ENCODE measurements around the gene GTF2H4.

GTF2H4 gene

DNA sequence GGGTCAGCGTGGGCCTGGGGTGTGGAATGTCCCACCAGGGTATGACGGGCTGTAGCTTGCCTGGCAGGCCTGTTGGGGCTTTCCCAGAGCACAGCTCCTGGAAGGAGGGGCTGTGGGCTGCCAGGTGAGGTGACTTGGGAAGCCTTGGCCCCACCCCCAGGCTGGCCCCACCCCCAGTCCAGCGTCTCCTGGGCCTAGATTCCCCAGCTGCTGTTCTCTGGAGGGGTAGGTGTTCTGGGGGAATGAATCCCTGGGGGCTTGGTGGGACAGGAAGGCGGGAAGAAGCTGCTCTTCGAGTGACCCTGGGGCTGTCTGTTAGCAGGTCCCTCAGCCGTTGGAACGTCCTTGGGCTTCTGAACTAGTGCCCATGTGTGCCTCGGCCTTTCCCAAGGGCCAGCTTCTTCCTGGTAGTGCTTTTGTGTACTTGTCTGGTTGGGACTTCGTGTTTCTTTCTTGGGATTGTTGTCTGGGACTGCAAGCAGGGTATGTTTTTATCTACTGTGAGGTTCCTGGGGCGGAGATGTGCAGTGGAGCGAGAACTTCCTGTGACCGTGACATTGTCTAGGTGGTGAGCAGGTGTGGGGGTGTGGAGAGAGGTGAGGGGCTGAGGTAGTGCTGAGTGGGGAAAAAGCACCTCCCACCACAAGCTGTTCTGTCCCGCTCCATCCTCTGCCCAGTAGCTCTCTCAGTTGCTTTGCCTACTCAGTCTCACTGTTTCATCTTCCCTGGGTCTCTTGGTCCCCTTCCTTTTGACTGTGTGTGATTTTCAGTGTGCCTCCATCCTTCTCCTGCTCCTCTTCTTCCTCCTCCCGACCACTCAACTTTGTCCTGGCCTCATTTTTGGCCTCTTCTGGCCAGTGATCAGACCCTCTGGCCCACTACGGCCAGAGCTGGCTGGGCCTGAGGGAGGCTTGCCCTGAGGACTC is 25.0 kb upstream of the GTF2H4 start:
- DNase-seq, result no peak

DNA sequence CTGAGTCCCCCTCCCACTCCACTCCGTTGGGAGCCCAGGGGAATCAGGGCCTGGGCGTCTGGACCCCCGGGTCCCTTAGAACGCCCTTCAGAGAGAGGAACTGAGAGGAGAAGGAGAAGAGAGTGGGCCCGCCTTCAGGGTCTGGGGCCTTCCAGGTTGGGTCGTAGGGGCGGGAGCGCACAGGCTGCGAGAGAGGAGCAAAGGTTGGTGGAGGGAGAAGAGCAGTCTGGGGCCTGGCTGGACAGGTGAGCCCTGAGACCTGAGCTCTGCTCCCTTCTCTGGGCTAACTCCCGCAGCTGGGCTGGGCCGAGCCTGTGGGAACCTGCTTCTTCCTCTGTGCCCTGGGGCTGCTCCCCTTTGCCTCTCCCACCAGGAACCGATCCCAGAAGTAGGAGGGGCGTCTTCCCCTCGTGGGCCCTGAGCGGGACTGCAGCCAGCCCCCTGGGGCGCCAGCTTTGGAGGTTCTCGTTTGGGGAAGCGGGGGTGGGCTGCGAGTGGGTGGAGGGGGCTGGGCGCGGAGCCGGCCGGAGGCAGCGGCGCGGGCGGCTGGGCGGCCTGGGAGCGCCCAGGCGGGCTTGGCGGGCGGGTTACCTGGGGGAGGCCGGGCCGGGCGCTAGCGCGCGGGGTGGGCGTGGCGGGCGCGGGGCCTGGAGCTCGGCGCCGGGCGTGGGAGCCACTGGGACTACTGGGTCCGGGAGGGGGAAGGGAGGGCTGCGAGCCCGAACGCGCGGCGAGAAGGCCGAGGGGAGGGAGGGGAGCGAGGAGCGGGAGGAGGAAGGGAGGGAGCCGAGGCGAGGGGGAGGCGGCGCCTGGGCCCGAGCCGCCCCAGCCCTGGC is 24.1 kb upstream of the GTF2H4 start, which contains the start of gene DDR1:
Gene DDR1, plus strand, starts transcription at position 835 of the 836 bp plus-strand sequence. CDS start 4,211 bp downstream, outside the sequence.
- peak; percentile 23 to 62 (median 42) for DNase-seq

DNA sequence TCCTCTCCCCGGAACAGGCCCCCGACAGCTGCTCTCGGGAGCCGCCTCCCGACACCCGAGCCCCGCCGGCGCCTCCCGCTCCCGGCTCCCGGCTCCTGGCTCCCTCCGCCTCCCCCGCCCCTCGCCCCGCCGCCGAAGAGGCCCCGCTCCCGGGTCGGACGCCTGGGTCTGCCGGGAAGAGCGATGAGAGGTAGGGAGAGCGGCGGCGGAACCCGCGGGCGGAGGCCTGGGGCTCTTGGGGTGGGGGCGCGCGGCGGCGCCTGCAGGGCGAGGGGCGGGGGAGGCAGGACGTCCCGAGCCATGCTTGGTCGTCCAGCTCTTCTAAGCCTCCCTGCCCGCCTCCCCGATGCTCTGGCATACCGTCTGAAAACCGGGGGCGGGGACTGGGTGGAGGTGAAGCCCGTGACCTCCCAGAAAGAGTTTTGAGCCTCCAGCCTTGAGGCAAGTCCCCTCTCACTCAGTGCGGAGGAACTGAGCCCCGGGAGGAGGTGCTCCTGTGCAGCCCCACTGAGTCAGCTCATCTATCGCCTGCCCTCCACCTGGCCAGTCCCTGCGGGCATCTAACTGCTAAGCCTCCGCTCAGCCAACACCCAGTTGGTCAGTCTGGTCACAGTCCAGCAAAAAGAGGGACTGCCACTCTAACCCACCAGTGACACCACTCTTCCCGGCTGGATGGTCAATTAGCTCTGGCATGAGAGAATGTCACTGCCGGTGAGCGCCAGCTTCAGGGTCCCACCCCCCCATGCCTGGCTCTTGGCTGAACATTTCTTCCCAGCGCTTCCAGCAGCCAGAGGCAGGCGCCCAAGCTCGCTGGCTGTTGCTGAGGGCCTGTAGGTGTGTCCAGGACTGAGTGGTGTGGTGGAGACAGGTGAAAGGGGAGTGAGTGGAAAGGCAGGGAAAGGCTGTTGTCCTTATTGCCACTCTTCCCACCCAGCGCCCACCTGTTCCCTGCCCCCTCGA is 23.2 kb upstream of the GTF2H4 start:
- peak in 3 of 4 experiments; percentile 36 to 55 (median 53) for DNase-seq

DNA sequence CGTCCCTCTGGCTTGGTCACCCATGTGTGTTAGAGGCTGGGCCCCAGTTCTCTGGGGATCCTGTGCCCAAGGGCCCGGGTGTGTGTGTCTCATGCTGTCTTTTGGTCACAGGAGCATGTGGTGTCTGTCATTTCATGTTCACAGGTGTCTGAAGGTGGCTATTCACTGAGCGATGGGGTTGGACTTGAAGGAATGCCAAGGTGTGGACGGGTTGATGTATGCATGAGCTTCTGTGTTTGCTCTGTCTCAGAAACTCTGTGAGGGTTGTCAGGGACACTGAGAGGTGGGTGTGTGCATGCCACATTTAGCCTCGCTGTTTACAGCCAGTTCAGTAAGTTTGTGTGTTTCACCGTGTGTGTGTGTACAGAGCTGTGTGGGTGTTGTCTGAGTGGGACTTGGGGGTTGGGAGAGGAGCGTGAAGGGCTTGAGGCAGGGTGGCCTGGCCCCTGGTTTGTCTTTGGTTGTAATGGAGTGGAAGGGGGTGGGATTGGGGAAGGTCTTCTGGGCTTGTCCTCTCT is 22.5 kb upstream of the GTF2H4 start:
- DNase-seq, result no peak

DNA sequence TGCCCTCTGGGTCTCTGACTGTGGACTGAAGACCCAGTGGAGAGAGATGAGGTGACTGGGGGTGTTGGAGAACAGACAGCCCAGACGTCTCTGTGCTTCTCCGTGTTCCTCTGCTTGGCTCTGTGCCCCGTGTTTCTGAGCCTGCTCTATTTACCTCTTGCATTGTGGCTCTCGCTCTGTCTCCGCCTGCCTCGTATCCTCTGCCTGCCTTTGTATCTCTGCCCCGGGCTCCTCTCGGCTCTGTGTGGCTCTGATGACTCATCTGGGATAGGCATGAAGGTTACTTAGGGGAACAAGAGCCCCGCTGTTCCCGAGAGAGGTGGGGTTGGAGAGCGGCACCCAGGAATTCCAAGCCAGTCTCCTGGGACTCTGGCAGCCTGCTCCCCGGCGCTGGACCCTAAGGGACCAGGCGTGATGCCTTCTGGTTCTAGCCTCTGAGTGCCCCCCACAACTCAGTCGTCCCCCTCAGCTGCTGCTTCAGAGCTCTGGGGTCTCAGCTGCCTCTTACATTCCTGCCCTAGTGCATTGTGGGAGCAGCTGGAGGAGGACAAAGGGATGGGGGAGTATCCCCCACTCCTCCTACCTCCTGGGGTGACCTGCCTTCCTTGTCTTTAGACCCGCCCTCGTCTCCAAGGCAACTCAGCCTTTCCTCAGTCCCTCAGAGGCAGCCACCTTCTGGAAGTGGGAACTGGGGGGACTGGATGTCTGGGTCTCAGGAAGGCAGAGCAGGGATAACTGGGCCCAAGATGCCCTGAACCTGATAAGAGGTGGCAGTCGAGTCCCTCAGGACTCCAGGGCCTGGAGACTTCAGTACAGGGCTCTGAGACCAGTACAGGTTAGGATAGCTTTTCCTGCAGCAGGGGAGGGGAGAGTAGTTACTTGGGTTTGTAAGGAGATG is 21.8 kb upstream of the GTF2H4 start:
- no peak for DNase-seq

DNA sequence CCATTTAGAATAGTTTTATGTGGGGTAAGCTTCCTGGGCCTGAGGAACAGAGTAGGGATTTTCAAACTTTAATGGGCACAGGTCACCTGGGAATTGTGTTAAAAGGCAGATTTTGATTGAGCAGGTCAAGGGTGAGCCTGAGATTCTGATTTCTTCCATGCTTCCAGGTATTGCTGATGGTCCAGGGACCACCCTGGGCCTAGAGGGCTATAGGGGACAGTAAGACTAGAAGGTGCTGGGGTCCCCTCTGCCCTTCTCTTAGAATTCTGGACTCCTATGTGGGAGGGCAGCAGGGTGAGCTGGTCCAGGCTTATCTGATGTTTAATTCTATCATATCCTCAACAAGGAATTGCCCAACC is 21.1 kb upstream of the GTF2H4 start:
- no peak for DNase-seq

DNA sequence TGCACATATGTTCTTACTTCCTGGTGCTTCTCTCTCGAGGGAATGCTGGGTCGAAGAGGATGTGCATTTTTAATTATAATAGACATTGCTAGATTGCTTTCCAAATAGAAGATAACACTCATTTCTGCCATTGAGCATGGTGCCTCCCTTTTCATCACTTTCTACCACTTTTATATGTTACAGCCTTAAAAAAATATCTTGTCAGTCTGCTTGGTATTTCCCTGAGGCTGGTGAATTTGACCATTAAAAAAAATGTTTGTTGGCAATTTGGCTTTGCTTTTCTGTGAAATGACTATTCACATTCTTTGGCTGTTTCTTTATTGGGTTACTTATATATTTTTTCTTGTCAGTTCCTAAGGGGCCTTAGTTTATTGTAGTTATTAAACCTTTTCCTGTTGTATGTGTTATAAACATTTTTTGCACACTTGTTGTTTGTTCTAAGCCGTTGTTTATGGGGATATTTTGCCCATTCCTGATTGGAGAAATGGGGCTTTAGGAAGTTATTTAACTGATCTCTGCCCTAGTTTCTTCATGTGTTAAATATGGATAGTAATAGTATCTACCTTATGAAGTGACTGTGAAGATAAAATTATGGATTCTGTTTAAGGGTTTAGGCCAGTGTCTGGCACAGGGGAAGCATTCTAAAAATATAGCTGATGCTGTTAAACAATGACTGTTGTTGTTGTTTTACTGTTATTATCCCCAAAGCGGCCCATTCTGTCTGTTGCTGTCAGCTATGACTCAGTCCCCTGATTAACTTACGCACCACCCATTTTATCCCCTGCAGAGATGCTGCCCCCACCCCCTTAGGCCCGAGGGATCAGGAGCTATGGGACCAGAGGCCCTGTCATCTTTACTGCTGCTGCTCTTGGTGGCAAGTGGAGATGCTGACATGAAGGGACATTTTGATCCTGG is 19.8 kb upstream of the GTF2H4 start:
- no peak for DNase-seq

DNA sequence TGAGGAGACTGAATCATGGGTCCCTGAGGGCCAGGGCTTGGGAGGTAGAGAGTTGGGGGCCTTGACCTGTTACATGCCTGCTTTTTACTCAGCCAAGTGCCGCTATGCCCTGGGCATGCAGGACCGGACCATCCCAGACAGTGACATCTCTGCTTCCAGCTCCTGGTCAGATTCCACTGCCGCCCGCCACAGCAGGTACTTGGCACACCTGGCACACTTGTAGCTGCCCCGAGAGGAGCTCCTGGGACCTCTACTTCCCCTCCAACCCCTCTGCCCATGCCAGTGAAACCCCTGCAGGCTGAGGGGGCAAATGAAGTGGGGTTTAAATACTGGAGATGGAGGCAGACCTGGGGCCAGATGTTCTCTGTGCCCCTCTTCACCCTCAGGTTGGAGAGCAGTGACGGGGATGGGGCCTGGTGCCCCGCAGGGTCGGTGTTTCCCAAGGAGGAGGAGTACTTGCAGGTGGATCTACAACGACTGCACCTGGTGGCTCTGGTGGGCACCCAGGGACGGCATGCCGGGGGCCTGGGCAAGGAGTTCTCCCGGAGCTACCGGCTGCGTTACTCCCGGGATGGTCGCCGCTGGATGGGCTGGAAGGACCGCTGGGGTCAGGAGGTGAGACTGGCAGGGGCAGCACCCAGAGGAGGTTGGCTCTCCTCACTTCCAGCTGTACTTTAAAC is 19.1 kb upstream of the GTF2H4 start:
- DNase-seq, result no peak

DNA sequence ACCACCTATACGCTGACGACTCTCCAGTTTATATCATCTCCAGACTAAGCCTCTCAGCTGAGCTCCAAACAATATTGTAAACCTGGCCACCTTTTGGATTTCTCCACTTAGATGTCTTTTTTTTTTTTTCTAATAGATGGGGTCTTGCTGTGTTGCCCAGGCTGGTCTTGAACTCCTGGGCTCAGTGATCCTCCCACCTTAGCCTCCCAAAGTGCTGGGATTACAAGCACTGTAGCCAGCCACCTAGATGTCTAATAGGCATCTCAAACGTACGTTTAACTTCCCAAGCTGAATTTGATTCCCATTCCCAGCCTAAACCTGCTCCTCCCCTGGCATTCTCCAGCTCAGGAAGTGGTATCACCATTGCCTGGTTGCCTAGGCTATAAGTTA is 18.5 kb upstream of the GTF2H4 start:
- DNase-seq, result no peak

DNA sequence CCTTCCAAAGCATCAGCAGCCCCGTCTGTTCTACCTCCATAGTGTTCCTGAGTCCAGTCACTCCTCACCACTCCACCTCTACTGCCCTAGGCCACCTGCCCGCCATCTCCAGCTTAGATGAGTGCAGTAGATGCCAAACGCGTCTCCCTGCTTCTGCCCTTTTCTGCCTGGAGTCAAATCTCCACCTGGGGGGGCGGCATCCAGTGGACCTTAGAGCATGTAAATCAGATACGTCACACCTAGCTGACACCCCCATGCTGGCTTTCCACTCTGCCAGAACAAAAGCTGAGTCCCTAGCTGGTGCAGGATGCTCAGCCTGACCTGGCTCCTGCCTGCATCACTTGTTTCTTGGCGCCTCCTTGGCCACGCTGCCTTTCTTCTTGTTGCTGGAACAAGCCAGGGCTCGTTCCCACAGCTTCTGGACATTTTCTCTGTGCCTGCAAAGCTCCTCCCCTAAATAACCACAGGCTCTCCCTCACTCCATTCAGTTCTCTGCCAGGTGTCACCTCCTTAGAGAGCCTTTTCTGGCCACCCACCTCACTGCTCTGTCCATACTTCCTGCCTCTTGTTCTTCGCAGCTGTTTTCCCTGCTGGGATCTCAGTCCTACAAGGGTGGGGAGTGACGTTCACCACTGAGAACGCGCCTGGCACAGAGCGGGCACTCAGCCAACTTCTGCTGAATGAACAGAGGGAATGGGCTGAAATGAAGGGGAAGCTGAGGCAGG is 17.9 kb upstream of the GTF2H4 start:
- no peak for DNase-seq

DNA sequence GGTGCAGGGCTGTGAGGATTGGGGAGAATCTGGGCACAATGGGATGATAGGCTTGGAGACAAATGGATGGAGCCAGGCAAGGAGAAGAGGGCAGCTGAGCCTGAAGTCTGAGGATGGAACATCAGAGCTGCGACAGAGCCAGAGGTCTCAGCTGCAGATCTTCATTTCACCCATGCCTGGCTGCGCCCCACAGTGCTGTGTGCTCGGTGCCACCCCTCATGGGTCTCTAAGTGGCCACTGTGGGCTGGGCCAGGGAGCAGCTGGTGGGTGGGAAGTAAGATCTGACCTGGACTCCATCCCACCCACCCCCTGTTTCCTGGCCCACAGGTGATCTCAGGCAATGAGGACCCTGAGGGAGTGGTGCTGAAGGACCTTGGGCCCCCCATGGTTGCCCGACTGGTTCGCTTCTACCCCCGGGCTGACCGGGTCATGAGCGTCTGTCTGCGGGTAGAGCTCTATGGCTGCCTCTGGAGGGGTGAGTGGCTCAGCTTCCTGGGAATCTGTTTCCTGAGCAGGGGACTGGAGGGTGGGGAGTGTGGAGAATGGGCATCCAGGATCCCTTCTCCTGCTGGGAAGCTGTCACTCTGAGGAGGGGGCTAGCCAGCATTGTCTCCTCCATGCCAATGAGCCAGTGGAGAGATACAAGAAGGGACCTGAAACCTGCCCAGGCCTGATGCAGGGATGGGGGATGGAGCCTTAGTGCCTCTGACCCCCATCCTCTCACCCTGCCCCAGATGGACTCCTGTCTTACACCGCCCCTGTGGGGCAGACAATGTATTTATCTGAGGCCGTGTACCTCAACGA is 17.2 kb upstream of the GTF2H4 start:
- DNase-seq, result no peak

DNA sequence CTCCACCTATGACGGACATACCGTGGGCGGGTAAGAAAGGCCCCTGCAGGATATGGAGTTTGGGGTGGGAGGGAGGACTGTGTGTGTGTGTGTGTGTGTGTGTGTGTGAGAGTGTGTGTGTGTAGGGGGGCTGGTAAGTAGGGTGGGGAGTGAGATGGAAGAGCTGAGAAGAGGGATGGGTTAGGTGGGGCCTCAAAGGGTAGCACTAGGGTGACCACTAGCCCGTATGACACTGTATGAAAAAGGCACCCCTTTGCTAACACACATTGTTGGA is 16.6 kb upstream of the GTF2H4 start:
- DNase-seq, result no peak

DNA sequence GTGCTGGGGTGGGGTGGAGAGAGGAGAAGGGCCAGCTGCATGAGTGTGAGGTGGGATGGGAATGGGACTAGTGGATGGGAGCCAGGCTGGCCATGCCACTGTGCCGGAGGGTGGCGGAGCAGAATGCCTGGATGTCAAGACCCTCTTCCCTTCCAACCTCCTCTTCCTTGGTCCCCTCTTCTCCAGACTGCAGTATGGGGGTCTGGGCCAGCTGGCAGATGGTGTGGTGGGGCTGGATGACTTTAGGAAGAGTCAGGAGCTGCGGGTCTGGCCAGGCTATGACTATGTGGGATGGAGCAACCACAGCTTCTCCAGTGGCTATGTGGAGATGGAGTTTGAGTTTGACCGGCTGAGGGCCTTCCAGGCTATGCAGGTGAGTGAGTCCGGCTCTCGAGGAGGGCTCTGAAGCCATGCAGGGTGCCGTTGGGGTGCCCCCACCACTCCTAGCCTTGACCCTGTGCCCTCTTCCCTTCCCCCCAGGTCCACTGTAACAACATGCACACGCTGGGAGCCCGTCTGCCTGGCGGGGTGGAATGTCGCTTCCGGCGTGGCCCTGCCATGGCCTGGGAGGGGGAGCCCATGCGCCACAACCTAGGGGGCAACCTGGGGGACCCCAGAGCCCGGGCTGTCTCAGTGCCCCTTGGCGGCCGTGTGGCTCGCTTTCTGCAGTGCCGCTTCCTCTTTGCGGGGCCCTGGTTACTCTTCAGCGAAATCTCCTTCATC is 16.0 kb upstream of the GTF2H4 start:
- no peak for DNase-seq

DNA sequence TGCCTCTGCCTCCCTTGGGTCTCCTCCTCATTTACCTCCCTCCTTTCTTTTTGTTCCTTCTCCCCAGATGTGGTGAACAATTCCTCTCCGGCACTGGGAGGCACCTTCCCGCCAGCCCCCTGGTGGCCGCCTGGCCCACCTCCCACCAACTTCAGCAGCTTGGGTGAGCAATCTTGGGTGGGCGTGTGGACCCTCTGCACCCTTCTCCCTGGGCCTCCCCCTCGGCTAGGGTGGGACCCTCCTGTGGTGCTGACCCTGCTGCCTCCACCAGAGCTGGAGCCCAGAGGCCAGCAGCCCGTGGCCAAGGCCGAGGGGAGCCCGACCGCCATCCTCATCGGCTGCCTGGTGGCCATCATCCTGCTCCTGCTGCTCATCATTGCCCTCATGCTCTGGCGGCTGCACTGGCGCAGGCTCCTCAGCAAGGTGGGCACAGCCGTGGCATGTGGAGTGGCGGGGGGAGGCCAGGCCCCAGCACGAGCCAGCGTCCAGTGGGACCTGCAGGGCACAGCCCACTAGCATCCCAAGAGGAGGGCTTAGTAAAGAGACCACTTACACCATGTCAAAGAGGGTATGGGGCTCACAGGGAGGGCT is 14.9 kb upstream of the GTF2H4 start:
- DNase-seq, result no peak

DNA sequence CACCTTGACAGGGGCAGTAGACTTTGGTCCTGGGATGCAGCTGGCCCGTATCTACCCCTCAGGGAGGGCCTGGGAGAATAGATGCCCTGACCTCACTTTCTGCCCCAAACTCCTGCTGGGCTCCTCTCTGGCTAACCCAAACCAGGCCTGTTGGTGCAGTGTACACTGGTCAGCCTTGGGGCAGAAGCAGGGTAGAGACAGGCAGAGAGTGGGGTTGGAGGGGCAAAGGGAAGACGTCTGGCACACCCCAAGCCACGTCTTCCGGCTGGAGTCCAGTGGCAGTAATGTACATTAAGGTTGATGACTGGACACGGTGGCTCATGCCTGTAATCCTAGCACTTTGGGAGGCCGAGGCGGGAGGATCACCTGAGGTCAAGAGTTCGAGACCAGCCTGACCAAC is 14.3 kb upstream of the GTF2H4 start:
- no peak for DNase-seq

DNA sequence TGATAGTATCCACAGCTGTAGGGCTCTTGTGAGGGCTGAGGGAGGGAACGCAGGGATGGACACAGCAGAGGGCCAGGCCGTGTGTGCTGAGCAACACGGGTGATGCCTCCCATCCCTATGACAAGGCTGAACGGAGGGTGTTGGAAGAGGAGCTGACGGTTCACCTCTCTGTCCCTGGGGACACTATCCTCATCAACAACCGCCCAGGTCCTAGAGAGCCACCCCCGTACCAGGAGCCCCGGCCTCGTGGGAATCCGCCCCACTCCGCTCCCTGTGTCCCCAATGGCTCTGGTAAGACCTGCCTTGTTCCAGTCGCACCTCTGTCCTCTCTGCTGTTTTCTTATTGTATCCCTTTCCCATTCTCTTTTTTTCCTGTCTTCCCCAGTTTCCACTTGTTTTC is 13.6 kb upstream of the GTF2H4 start:
- DNase-seq, result no peak

DNA sequence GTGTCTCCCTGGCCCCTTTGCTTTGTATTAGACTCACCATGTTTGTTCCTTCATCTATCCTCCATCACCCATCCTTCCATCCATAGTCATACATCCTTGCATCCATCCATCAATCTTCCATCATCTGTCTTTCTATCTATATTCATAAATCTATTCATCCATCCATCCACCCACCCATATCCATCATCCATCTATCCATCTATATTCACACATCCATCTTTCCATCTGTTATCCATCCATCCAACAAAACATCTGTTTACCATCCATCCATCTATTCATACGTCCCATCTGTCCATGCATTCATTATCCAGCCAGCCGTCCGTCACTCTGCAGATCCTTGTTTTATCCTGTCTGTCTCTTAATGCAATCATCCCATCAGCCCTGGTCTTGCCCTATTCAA is 13.1 kb upstream of the GTF2H4 start:
- DNase-seq, result no peak

Data from suppressor macrophage (primary cell).